Upper lobe of left lung (tissue), 6 donors: ENCODE measurements around the gene SMC4. TPM values are rescaled to one million over a fixed set of nuclear protein-coding genes. Genes with fewer than 3 reads are reported as not detected.

Experiments used
- ATAC-seq, 2 donors: fragments of 200-7000 bp; cut with Tn5 transposase; one replicate each; pipeline ENCODE4 v1.9.1; 2022; ENCODE audit warnings: mild to moderate bottlenecking in 2 of 2, moderate library complexity in 2 of 2; ENCODE audit not compliant: low FRiP score in 2 of 2
- DNase-seq, 2 donors: peaks; one replicate each; pipeline ENCODE4 v3.0.0-alpha.2; 2019 to 2020
- H3K27ac ChIP-seq, 4 donors: fragments of 200-600 bp; sonication (generic); one replicate each; pipeline ENCODE4 v1.5.1; 2016 to 2019
- H3K27me3 ChIP-seq, 4 donors: fragments of 200-600 bp; sonication (generic); one replicate each; pipeline ENCODE4 v1.5.1; 2017 to 2019
- H3K36me3 ChIP-seq, 4 donors: fragments of 200-600 bp; sonication (generic); one replicate each; pipeline ENCODE4 v1.5.1; 2016 to 2019
- H3K4me1 ChIP-seq, 4 donors: fragments of 200-600 bp; sonication (generic); one replicate each; pipeline ENCODE4 v1.5.1; 2018 to 2019
- H3K4me3 ChIP-seq, 4 donors: fragments of 200-600 bp; sonication (generic); one replicate each; pipeline ENCODE4 v1.5.1; 2017 to 2019; ENCODE audit warnings: mild to moderate bottlenecking in 2 of 4, moderate library complexity in 1 of 4
- H3K9me3 ChIP-seq, 4 donors: fragments of 200-600 bp; sonication (generic); one replicate each; pipeline ENCODE4 v1.5.1; 2018 to 2019
- CTCF ChIP-seq, 6 experiments: fragments of 450-650 bp in 4 of 6; fragments of 200-600 bp in 2 of 6; sonication (generic) in 2 of 6; IDR thresholded peaks; one replicate each; pipeline ENCODE4 v1.5.1; 2016 to 2019; ENCODE audit warnings: antibody characterized with exemption in 6 of 6
- EP300 ChIP-seq, 4 donors: sonication (generic); formaldehyde crosslinking; IDR thresholded peaks; one replicate each; pipeline ENCODE4 v1.5.1; 2017; ENCODE audit warnings: antibody characterized with exemption in 4 of 4, control low read depth in 2 of 4
- POLR2A ChIP-seq, 4 donors: fragments of 450-650 bp; IDR thresholded peaks; one replicate each; pipeline ENCODE4 v1.5.1; 2016 to 2017; ENCODE audit warnings: antibody characterized with exemption in 4 of 4, mild to moderate bottlenecking in 2 of 4
- POLR2AphosphoS5 ChIP-seq, 2 donors: sonication (generic); formaldehyde crosslinking; IDR thresholded peaks; one replicate each; pipeline ENCODE4 v1.5.1; 2017; ENCODE audit warnings: antibody characterized with exemption in 2 of 2
- WGBS, 2 donors: methylation state at CpG; one replicate each; pipeline ENCODE4 v1.1.5; 2017 to 2018; 5-methylcytosine and 5-hydroxymethylcytosine counted together
- total RNA-seq, 6 donors: library from RNA; depleted of rRNA in 4 of 6; stranded (reverse); fragments of >200 nt in 4 of 6; gene quantifications; one replicate each; pipeline versions ENCODE4 v1.1.0 to v1.2.1, GENCODE V29; 2016 to 2021
- donor health status: DM: no; HTN: no; CAD: no; lungs with moderate emphysema.
- donor health status: DM: no; HTN: yes; CAD: no; lungs with severe emphysema.

Gene SMC4
- total RNA-seq, 6 donors from 2014 or later = 35.6 to 107 (median 65.5) TPM

GRCh38 chr3:160381470-160381869 is 18.0 kb upstream of the SMC4 start:
- peaks cover 0 to 5% (median 0%) of the 10 kb centered on the region in 4 donors for H3K4me1 ChIP-seq
- no peak overlapping the region for H3K4me3 ChIP-seq
- peaks cover 0 to 3% (median under 1%) of the 10 kb centered on the region in 4 donors for H3K36me3 ChIP-seq
- TF ChIP-seq CTCF (IDR thresholded peaks at IDR 0.05) = no peak
- TF ChIP-seq EP300 (IDR thresholded peaks at IDR 0.05) = no peak
- no peak for TF ChIP-seq POLR2A (IDR thresholded peaks at IDR 0.05)
- TF ChIP-seq POLR2AphosphoS5 (IDR thresholded peaks at IDR 0.05) = no peak
- DNase-seq = no peak
- ATAC-seq = no peak
- H3K9me3 ChIP-seq = no peaks in the 10 kb centered on the region
- no peaks in the 10 kb centered on the region for H3K27me3 ChIP-seq
- 92 to 98% methylated on average over 1 of the region's 1 CpG for WGBS, 2 donors
- H3K27ac ChIP-seq = no peak overlapping the region

- Histone ChIP-seq H3K4me3 (no peak overlapping the region), H3K27me3 (no peaks in the 10 kb centered on the region), H3K36me3 (no peaks in the 10 kb centered on the region), H3K27ac (peak overlapping the region in 3 of 4 donors; percentile 2 to 53 (median 16)), H3K9me3 (no peaks in the 10 kb centered on the region), H3K4me1 (peaks cover 0 to 5% (median 0%) of the 10 kb centered on the region in 4 donors)
- no peak for TF ChIP-seq POLR2AphosphoS5 (IDR thresholded peaks at IDR 0.05)
- peak in 1 of 4 donors; percentile 21 for TF ChIP-seq POLR2A (IDR thresholded peaks at IDR 0.05)
- TF ChIP-seq EP300 (IDR thresholded peaks at IDR 0.05) = no peak
- TF ChIP-seq CTCF (IDR thresholded peaks at IDR 0.05) = peak in 1 of 6 experiments; percentile 18
- 67 to 74% methylated on average over 5 of the region's 5 CpGs for WGBS, 2 donors
- DNase-seq = peak in 1 of 2 donors; percentile 59
- ATAC-seq = peak; percentile 58 to 87
Measured at GRCh38 chr3:160384639-160385318, 14.7 kb upstream of the SMC4 start.

- no peak for TF ChIP-seq CTCF (IDR thresholded peaks at IDR 0.05)
- Histone ChIP-seq H3K9me3 (no peaks in the 10 kb centered on the region), H3K27me3 (no peaks in the 10 kb centered on the region), H3K36me3 (no peaks in the 10 kb centered on the region), H3K4me3 (no peak overlapping the region), H3K27ac (no peak overlapping the region), H3K4me1 (no peaks in the 10 kb centered on the region)
- ATAC-seq (peak in 1 of 2 donors; percentile 72), DNase-seq (no peak)
- WGBS, 2 donors = 89 to 95% methylated on average over 3 of the region's 3 CpGs
Measured at GRCh38 chr3:160390565-160391138, 8.8 kb upstream of the SMC4 start.

- Histone ChIP-seq H3K36me3 (no peaks in the 10 kb centered on the region), H3K4me3 (no peak overlapping the region), H3K27me3 (no peaks in the 10 kb centered on the region), H3K27ac (no peak overlapping the region), H3K4me1 (peaks cover 0 to 2% (median 0%) of the 10 kb centered on the region in 4 donors), H3K9me3 (no peaks in the 10 kb centered on the region)
- no peak for ATAC-seq
- TF ChIP-seq CTCF (IDR thresholded peaks at IDR 0.05) = no peak
- TF ChIP-seq POLR2A (IDR thresholded peaks at IDR 0.05) = no peak
- TF ChIP-seq POLR2AphosphoS5 (IDR thresholded peaks at IDR 0.05) = no peak
- no peak for TF ChIP-seq EP300 (IDR thresholded peaks at IDR 0.05)
- DNase-seq = no peak
Measured at GRCh38 chr3:160392798-160393197, 6.7 kb upstream of the SMC4 start.
